ENCODE results near the gene ZNF423. TPM values are rescaled to one million over a fixed set of nuclear protein-coding genes. Genes with fewer than 3 reads are reported as not detected.

The ZNF423 gene
- total RNA-seq, 1 experiment from 2014 or later: 0.20 TPM

- H3K4me3 ChIP-seq (ENCODE audit: low read depth, low read length): no peak overlapping the region
- no peaks in the 10 kb centered on the region for H3K9me3 ChIP-seq
- no peak overlapping the region for H3K27ac Mint-ChIP-seq (ENCODE audit: unreplicated experiment)
- H3K9me3 Mint-ChIP-seq (ENCODE audit: unreplicated experiment): no peaks in the 10 kb centered on the region
- no peak overlapping the region for H3K4me3 Mint-ChIP-seq (ENCODE audit: unreplicated experiment)
- no peaks in the 10 kb centered on the region for H3K36me3 ChIP-seq (ENCODE audit: control insufficient read depth, insufficient read depth, low read length)
- no peaks in the 10 kb centered on the region for H3K27me3 Mint-ChIP-seq (ENCODE audit: insufficient read depth, unreplicated experiment)
- ChIA-PET CTCF (interaction anchor here (0.6 kb wide), 1 partner anchor 295 kb away, joined by 3 read pairs; no protein-coding TSS in a partner anchor), POLR2A (no interaction called here)
- peaks cover 7% of the 10 kb centered on the region for H3K4me1 Mint-ChIP-seq (ENCODE audit: low read depth, unreplicated experiment)
- no peaks in the 10 kb centered on the region for H3K36me3 Mint-ChIP-seq (ENCODE audit: insufficient read depth, unreplicated experiment)
- no TSS peak for BruUV-seq (replicated peaks)
- peaks cover 13% of the 10 kb centered on the region for H3K4me1 ChIP-seq
- TF ChIP-seq CTCF (IDR thresholded peaks at IDR 0.05; ENCODE audit: insufficient read depth in 1 of 2, low read depth in 1 of 2, low read length in 1 of 2, severe bottlenecking in 1 of 2, unreplicated experiment in 1 of 2): no peak
- intact Hi-C loops (cut with micrococcal nuclease; ENCODE audit: unreplicated experiment): no loop called here
- no peak for DNase-seq
- no peaks in the 10 kb centered on the region for H3K27me3 ChIP-seq (replicated peaks; ENCODE audit: control insufficient read depth, insufficient read depth, low read length)
Measured at GRCh38 chr16:49869731-49870130, 13.8 kb upstream of the ZNF423 start.

GRCh38 chr16:49867796-49868668 lies 12.1 kb upstream of the ZNF423 start:
- ChIA-PET POLR2A (no interaction called here), CTCF (interaction anchor here (2.3 kb wide), 1 partner anchor 11 kb away, joined by 8 read pairs; no protein-coding TSS in a partner anchor)
- no peaks in the 10 kb centered on the region for H3K27me3 ChIP-seq (replicated peaks; ENCODE audit: control insufficient read depth, insufficient read depth, low read length)
- Mint-ChIP-seq H3K4me1 (ENCODE audit: low read depth, unreplicated experiment) (peaks cover 3% of the 10 kb centered on the region), H3K4me3 (ENCODE audit: unreplicated experiment) (no peak overlapping the region), H3K27ac (ENCODE audit: unreplicated experiment) (no peak overlapping the region), H3K27me3 (ENCODE audit: insufficient read depth, unreplicated experiment) (no peaks in the 10 kb centered on the region), H3K36me3 (ENCODE audit: insufficient read depth, unreplicated experiment) (no peaks in the 10 kb centered on the region), H3K9me3 (ENCODE audit: unreplicated experiment) (no peaks in the 10 kb centered on the region)
- intact Hi-C loops (cut with micrococcal nuclease; ENCODE audit: unreplicated experiment): no loop called here
- H3K36me3 ChIP-seq (ENCODE audit: control insufficient read depth, insufficient read depth, low read length): no peaks in the 10 kb centered on the region
- peaks cover 6% of the 10 kb centered on the region for H3K4me1 ChIP-seq
- DNase-seq: no peak
- no peaks in the 10 kb centered on the region for H3K9me3 ChIP-seq
- H3K4me3 ChIP-seq (ENCODE audit: low read depth, low read length): no peak overlapping the region
- TF ChIP-seq CTCF (IDR thresholded peaks at IDR 0.05; ENCODE audit: insufficient read depth in 1 of 2, low read depth in 1 of 2, low read length in 1 of 2, severe bottlenecking in 1 of 2, unreplicated experiment in 1 of 2): no peak
- no TSS peak for BruUV-seq (replicated peaks)

- ChIA-PET POLR2A (no interaction called here), CTCF (interaction anchor here (2.3 kb wide), 1 partner anchor 10 kb away, joined by 8 read pairs; no protein-coding TSS in a partner anchor)
- H3K27ac Mint-ChIP-seq (ENCODE audit: unreplicated experiment): no peak overlapping the region
- DNase-seq: no peak
- H3K27me3 Mint-ChIP-seq (ENCODE audit: insufficient read depth, unreplicated experiment): no peaks in the 10 kb centered on the region
- H3K4me3 ChIP-seq (ENCODE audit: low read depth, low read length): no peak overlapping the region
- no TSS peak for BruUV-seq (replicated peaks)
- TF ChIP-seq CTCF (IDR thresholded peaks at IDR 0.05; ENCODE audit: insufficient read depth in 1 of 2, low read depth in 1 of 2, low read length in 1 of 2, severe bottlenecking in 1 of 2, unreplicated experiment in 1 of 2): no peak
- intact Hi-C loops (cut with micrococcal nuclease; ENCODE audit: unreplicated experiment): no loop called here
- peaks cover 4% of the 10 kb centered on the region for H3K4me1 ChIP-seq
- no peaks in the 10 kb centered on the region for H3K36me3 Mint-ChIP-seq (ENCODE audit: insufficient read depth, unreplicated experiment)
- H3K4me3 Mint-ChIP-seq (ENCODE audit: unreplicated experiment): no peak overlapping the region
- H3K9me3 ChIP-seq: no peaks in the 10 kb centered on the region
- no peaks in the 10 kb centered on the region for H3K9me3 Mint-ChIP-seq (ENCODE audit: unreplicated experiment)
- no peaks in the 10 kb centered on the region for H3K4me1 Mint-ChIP-seq (ENCODE audit: low read depth, unreplicated experiment)
- H3K36me3 ChIP-seq (ENCODE audit: control insufficient read depth, insufficient read depth, low read length): no peaks in the 10 kb centered on the region
- H3K27me3 ChIP-seq (replicated peaks; ENCODE audit: control insufficient read depth, insufficient read depth, low read length): no peaks in the 10 kb centered on the region; the same call in 1 of the 2 replicates
Measured at GRCh38 chr16:49867234-49867633, 11.3 kb upstream of the ZNF423 start.
